Stimulated activated CD8-positive, alpha-beta memory T cell treated with anti-CD3 and anti-CD28 coated beads, Interleukin-7, amount 100 ng/mL, for 48 hours (primary cell): ENCODE results near the gene CACNB4.
"Not testable (repeated sequence)": the region's sequence is repeated elsewhere in the genome, so short reads cannot be mapped to it uniquely, and the experiment has no call there.

ENCODE experiments used
- DNase-seq, 2 donors: peaks; one replicate each; pipeline ENCODE4 v3.0.0-alpha.2; 2020; ENCODE audit warnings: low read depth in 1 of 2; ENCODE audit errors: extremely low read depth in 1 of 2

The CACNB4 gene

DNA sequence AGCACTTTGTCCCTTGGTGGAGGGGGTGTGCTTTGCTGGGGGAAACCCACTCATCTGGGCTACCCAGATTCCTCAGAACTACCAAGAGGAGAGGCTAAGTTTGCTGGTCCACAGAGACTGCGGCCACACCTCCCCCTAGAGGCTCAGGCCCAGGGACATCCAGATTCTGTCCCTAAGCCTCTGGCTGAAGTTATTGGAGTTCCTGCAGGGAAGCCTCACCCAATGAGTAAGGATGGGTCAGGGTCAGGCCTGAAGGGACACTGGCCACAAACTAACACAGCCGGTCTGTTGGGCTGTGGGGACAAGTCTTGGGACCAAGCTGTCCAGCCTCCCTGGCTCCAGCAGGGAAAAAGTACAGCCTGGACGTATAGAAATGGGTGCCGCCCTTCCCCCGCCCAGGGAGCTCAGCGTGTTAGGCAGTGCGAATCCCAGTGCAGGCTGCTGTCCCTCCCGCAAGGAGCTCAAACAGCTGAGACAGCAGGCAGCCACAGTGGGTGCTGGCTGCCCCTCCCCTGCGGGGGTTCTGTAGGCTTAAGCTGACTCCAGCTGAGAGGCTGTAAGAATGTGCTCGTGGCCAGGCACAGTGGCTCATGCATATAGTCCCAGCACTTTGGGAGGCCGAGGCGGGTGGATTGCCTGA is 183.7 kb downstream of the CACNB4 start:
- no peak for DNase-seq

DNA sequence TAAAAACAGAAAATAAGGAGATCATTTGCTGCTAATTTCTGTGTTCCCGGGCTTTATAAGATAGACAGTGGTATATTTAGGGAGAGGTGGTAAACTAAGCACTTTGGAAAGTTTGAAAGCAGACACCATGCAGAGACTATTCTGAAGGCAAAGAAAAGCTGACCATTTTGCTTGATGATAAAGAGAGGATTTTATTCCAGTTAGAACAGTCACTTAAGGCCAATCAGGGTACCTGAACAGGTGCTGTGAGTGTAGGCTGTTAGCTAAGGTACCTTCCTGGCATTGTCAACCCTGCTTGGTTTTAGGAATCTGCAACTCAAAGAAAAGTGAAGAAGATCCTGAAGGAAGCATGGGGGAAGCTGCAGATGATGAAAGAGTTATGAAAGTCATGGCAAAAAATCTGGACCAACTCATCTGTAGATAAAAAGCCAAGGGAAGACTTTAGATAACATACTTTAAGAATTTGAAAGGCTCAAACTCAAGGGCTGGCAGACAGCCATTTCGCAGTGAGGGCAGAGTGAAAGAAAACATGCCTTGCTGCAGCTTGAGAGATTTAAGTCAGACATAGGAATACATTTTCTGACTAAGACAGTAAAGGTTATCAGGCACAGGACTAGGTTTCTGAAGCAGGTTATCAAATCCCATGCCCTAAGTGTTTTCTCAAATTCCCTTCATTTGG is 190.5 kb downstream of the CACNB4 start:
- DNase-seq = no peak

DNA sequence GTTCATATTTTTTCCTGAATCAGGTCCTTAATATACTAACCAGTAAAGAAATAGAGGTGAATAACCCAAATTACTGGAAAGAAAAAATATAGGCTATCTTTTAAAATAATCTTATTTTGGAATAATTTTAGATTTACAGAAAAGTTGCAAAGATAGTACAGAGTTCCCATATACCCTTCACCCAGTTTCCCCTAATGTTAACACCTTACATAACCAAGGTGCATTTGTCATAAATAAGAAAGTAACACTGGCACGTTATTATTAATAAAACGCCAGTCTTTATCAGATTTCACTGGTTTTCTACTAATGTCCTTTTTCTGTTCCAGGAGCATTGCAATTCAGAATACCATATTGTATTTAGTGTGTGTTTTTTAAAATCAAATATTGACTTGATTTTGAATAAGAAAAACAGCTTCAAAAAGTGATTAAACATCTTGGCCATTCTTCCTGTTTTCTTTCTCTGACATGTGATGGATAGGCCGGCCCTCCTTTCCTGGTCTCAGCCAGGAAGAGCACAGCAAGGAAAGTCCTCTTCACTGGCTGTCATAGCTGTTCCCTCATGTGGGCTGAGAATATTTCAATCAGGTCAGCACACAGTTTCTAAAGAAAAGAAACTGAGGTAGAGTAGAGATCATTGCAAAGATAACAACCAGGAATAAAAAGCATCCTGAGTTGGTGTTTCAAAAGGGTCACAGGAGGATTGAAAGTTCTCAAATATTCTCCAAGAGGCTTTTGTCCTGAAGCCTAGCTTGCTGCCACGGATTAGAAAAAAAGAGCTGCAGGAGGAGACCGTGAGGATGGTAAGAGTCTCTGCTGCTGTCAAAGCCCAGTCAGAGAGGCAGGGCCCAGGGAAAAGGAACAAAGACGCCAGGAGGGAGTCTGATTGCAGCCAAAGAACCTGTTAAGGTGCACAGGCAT is 191.3 kb downstream of the CACNB4 start:
- DNase-seq = no peak

DNA sequence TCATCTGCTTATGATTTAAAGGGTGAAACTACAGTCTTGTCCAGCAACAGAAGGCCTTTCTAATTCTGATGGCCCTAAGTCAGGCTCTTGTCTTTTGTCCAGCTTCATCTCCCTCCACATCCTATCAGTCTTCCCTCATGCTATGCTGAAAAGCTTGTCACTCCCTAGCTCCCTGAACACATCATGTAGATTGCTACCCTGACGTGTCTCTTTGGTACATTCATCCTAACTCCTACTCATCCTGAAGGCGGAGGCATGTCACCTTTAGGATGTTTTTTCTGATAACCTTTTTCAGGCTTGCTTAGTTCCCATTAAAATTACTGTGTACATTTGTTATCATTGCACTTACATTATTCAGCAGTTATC is 192.2 kb downstream of the CACNB4 start:
- no peak for DNase-seq

DNA sequence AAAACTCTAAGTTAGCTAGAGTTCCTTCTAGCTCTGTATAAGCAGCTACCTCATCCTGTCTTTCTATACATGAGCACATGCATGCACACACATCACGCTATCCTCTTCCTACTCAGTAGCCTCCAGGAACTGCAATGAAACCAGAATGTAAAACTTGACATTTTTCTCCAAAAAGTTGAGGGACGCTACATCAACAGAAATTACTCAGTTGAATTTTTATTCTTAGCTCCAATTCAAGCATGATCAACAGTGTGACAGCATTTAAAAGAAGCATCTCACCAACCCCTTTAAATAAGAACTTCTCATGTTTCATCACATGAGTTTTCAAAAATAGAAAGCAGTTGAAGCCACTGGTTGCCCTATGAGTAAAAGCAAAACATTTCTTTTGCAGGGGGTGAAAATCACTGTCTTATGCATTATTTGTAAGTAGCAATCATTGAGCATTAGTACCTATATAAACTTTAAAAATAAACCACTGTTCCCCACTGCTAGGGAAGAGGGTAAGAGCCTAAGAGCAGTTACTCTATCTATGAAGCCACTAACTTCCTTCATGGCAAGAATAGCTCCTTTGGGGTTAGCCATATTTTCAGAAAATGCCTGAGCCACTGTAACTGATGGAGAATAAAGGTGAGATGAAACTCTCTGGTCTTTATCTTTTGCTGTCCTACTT is 192.7 kb downstream of the CACNB4 start:
- no peak for DNase-seq

DNA sequence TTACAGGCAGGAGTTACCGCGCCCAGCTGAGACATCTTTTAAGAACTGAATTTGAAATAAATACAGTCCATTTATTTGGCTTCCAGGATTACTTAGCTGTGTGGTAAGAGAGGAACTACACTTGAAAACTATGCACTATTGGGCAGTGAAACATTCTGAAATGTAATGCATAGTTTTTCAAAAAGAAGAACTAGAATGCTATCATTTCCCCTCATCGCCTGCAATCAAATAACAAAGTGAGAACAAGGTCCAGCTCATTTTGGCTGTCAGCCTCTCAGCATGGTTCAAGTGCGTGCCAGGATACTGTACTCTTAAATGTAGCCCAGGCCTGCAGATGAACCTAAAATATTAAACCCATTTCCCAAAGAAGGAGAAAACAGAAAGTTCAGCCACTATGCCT is 194.0 kb downstream of the CACNB4 start:
- DNase-seq = no peak

DNA sequence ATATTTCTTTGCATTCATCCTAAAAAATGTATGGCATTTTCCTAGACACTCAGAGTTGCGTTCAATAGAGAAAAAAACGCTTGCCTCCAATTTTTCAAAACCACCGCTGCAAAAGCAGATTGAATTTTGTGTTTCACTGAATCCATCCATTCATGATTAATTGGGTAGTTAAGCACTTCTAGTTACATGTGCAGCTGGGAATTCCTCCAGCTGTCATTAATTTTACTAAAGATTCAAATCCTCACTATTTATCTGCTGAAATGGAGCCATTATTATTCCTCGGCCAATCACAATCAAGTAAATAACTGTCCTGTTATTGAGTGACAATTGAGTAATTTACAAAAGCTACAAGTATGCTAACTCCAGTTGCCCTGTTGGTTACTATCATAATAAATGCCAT is 194.8 kb downstream of the CACNB4 start:
- DNase-seq = no peak

DNA sequence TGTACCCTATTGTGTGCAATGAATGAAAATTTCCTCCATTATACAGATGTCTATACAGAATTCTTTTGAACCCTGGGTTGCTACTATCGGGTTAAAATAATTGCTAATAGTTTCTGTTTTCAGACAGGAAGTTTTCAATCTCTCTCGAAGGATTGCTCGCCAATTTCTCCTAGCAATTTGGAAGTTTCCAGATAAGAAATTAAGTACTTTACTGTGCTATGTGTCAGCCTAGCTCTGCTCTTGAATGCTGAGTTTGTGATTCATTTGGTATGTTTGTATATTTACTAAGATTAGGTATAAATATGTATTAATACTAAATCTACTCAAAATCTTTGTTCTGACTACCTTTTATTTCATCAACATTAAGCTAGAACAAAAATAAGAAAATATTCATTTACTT is 196.0 kb downstream of the CACNB4 start:
- DNase-seq = no peak

DNA sequence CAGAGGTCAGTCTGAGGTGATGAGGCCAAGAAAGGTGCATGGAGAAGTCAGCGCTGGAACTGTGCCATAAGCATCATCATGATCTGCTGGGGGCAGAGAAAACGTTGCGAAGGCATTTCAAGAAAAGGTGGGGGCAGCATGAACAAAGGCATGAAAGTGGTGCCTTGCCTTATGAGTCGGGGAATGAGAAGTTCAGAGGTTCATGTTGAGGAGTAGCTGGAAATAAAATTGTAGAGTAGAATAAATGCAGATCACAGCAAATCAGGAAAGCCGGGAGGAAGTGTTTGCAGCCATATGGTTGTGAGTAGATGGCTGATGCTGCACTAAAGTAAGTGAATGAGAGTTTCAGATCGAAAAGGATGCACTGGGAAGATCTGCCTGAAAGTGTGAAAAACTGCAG is 198.5 kb downstream of the CACNB4 start:
- no peak for DNase-seq

DNA sequence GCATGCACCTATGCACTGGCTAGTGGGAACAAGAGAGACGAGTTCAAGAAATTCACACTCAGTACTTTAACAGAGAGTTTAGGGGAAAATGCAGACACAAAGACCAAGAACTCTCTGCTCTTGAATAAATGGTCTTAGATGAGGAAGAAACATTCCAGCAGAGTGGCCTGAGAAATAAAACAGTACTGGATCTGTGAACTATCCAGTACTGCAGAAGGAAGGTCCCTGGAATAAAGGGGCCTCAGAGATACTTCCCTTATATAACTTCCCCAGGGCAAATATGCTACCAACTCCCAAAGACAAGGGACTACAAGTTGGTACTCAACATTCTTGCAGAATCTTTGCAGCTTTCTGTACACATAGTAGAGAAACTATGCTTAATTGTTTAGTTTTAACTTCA is 199.7 kb downstream of the CACNB4 start:
- no peak for DNase-seq

DNA sequence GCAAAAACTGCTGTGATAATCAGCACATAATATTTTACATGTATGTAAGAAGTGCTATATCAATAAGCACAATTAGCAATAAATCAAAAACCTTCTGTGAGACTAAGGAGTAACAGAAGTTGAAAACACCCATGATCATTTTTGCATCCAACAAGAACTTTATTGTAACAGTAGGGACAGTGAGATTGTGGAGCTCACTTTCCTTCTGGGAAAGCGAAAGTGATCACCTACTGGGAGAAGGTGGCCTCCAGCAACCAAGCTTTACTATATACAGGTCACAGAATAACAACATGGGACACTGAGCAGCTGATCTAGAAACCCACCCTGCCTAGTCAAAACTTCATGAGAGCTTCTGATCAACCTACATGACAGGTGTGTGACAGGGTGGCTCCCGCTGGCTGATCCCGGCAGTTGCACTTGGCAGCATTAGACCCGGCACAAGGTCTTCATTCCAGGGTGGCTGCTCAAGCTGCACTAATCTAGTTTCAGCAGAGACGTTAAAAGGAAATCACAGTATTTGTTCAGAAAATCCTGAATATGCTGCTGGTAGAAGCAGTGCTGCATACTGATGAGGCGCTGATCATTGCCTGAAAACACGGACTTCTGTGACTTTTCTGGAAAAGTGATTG is 207.2 kb downstream of the CACNB4 start:
- DNase-seq = no peak

DNA sequence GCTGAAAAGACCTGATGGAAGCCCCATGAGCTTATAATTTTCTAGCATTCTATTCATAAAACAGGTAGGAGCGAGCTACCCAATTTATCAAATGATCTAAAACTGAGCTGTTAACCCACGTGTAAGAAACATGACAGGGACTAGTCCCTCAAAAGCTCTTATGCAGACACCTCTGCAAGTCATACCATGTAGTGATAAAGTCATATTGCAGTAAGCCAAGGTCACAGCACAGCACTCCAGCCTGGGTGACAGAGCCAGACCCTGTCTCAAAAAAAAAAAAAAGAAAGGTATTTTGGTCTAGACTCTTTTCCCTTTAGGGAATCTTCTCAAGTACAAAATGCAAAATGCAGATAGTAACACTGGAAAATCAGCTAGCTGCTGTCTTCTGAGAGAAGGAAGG is 211.7 kb downstream of the CACNB4 start:
- no peak for DNase-seq

DNA sequence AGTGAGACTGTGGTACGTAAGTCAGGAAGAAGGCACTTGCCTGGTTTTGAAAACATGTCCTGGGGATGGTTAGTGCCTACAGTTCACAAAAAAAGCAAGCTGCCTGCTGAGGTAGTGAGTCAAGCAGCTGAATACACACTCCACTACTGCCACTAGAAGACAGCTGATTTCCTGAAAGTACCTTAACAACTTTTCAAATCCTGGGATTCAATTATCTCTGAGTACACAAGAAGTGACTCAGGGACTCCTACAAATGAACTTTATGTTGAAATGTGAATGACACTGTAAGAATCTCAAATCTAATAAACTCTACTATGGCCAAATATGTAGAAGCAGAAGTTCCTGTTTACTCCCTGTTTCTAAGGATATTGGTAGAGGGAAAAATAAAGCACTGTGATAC is 212.6 kb downstream of the CACNB4 start:
- DNase-seq = no peak

DNA sequence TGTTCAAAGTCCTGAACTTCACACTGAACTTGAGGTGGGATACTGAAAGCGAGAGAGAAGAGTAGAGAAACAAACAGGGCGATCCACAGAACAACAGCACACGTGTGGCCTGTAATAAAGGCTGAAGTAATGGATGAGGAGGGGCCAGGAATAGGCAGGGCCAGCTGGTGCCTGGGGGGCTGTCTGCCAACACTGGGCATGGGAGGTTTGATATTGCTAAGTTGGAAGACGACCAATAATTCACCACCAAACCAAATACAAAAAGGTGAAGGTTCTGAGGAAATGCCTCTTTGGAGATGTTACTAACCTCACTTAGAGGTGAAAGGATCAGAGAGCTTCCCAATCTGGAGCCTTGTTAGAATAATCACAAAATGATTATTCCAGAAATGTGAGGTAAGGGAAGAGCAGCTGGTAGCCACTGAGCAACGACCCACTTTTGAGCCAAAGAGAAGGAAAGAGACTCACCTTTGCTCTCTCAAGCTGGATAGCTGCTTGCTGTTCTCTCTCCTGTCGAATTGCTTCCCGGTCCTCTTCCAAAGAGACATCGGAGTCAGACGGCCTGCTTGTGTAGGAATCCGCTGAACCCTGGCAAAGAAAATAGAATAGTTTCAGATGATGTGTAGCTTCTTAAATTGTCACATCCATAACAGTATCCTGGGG is 215.9 kb downstream of the CACNB4 start:
- no peak for DNase-seq

DNA sequence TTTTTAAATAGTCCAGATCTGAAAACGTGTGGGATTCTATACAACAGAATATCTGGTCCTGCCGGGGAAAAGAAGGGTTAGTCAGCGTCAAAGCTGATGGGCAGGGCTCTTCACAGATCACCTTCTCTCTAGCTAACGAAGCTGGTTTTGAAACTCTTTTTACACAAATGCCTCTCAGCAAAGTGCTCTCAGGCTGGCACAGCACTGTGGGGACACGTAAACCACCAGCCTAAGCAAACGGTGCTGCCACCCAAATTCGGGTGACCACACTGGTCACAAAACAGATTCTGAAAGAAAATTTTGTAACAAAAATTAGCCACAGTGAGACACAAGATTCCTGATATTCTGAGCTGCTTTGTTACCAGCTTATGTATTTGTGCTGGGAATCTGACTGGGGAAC is 217.5 kb downstream of the CACNB4 start:
- no peak for DNase-seq

DNA sequence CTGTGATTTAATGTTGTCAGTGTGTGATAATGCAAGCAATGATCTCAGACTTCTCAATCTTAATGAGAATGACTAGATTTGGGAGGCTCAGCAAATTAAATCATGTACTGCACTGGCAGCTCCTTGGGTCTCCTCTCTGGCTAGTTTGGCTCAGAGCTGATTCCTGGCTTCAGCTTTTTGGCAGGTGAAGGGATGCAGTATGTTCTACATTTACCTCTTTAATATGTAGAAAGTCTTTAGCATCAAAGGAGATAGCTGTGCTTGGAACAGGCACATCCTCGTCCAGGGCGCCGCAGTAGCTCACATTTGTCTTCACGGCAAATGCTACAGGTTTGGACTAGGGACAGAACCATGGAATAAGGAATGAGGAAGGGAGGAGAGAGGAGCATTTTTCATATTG is 218.3 kb downstream of the CACNB4 start:
- no peak for DNase-seq

DNA sequence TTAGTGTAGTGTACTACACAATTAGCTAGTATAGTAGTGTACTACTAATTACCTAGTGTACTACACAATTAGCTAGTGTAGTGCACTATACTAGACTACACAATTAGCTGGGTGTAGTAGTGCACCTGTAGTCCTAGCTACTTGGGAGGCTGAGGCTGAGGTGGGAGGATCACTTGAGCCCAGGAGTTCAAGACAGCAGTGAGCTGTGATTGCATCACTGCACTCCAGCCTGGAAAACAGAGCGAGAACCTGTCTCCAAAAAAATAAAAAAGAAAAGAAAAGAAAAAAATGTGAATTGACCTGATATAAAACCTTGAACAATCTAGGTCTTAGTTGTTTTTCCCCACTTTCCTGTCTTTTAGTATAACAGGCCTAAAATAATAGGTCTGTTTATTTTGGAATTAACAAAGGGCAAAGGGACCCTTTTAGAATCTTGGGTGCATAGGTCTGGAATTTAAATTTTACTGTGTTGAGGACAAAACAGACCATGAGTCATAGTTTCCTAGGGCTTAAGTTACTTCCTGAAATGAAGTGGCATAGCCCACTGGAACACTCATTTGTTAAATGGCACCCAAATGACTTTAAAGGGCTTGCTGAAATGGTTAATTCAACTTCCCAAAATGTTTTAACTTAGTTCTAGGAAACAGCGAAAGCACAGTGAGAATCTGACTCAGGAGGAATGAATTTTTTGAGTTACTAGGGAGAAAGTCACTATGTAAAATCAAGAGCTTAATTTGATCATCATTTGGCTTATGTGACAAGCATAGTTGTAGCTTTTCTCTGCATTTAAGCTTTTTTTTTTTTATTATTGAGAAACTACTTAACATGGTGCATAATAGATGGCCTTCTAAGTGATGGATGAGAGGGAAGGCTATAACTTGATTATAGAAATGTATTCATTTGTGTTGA is 219.9 kb downstream of the CACNB4 start:
- DNase-seq = no peak

DNA sequence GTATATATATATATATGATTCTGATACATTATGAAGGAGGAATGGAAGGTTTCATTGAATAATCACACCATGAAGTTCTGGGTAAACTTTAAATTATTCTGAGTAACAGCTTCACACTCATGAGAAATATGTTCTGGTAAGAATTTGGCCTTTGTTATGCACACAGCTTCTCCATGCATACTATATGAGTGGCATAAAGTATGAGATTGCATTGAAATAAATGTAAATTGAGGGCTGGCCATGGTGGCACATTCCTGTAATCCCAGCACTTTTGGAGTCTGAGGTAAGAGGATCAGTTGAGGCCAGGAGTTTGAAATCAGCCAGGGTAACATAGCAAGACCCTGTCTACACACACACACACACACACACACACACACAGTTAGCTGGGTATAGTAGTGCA is 220.6 kb downstream of the CACNB4 start:
- DNase-seq = no peak

DNA sequence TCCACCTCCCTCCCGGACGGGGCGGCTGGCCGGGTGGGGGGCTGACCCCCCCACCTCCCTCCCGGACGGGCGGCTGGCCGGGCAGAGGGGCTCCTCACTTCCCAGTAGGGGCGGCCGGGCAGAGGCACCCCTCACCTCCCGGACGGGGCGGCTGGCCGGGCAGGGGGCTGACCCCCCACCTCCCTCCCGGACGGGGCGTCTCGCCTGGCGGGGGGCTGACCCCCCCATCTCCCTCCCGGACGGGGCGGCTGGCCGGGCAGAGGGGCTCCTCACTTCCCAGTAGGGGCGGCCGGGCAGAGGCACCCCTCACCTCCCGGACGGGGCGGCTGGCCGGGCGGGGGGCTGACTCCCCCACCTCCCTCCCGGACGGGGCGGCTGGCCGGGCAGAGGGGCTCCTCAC is 223.2 kb downstream of the CACNB4 start:
- DNase-seq = not testable (repeated sequence)
